HG03565 (cell line): ENCODE measurements around the gene PRKAR1A.
"Not testable (repeated sequence)": the region's sequence is repeated elsewhere in the genome, so short reads cannot be mapped to it uniquely, and the experiment has no call there.

Source experiments
- ATAC-seq: cut with Tn5 transposase; IDR thresholded peaks from one replicate; pipeline ENCODE4 v1.9.1; 2021; ENCODE audit warnings: mild to moderate bottlenecking, moderate library complexity; ENCODE audit not compliant: unreplicated experiment

PRKAR1A gene

GRCh38 chr17:68511254-68511670 lies 968 bp upstream of the PRKAR1A start:
- no peak for ATAC-seq

GRCh38 chr17:68511671-68512246 lies 471 bp upstream of the PRKAR1A start:
- peak; percentile 37 for ATAC-seq

GRCh38 chr17:68512960-68513474 lies 787 bp downstream of the PRKAR1A start:
- no peak for ATAC-seq

GRCh38 chr17:68513932-68514331 lies 1.7 kb downstream of the PRKAR1A start:
- no peak for ATAC-seq

GRCh38 chr17:68514831-68515635 lies 2.8 kb downstream of the PRKAR1A start:
- no peak for ATAC-seq

GRCh38 chr17:68516732-68517131 lies 4.5 kb downstream of the PRKAR1A start:
- no peak for ATAC-seq

DNA sequence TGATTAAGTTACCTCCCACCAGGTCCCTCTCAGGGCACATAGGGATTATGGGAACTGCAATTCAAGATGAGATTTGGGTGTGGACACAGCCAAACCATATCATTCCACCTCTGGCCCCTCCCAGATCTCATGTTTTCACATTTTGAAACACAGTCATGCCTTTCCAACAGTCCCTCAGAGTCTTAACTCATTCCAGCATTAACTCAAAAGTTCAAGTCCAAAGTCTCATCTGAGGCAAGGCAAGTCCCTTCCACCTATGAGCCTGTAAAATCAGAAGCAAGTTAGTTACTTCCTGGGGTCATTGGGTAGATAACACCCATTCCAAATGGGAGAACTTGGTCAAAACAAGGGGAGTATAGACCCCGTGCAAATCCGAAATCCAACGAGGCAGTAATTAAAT lies 5.4 kb downstream of the PRKAR1A start:
- not testable (repeated sequence) for ATAC-seq

DNA sequence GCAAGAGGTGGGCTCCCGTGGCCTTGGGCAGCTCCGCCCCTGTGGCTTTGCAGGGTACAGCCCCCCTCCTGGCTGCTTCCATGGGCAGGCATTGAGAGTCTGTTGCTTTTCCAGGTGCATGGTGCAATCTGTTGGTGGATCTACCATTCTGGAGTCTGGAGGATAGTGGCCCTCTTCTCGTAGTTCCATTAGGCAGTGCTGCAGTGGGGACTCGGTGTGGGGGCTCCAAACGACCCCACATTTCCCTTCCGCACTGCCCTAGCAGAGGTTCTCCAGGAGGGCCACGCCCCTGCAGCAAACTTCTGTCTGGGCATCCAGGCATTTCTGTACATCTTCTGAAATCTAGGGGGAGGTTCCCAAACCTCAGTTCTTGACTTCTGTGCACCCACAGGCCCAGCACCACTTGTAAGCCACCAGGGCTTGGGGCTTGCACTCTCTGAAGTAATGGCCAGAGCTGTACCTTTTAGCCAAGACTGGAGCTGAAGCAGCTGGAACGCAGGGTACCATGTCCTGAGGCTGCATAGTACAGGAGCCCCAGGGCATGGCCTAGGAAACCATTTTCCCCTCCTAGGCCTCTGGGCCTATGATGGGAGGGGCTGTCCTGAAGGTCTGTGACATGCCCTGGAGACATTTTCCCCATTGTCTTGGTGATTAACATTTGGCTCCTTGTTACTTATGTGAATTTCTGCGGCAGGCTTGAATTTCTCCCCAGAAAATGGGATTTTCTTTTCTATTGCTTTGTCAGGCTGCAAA lies 6.0 kb downstream of the PRKAR1A start:
- no peak for ATAC-seq

- not testable (repeated sequence) for ATAC-seq
Measured at GRCh38 chr17:68519051-68519450, 6.8 kb downstream of the PRKAR1A start.

GRCh38 chr17:68519911-68520310 lies 7.7 kb downstream of the PRKAR1A start:
- ATAC-seq, result no peak

DNA sequence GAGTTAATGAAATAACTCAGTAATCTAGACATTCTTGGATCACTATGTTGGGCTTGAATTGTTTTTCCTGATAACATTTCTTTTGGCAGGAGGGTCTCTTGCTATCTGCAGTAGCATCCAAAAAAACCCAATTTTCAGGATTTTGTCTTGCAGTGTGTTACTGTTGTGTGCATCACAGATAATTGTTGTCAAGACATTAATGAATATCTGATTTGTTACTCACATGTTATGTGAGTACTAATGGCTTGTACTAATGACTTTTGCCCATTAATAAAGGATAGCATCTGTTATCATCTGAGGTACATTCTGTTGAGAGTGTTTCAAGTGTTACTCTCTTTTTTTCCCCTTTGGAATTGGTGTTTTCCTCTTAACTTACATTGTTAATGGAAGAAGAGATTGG lies 10.0 kb downstream of the PRKAR1A start:
- no peak for ATAC-seq

DNA sequence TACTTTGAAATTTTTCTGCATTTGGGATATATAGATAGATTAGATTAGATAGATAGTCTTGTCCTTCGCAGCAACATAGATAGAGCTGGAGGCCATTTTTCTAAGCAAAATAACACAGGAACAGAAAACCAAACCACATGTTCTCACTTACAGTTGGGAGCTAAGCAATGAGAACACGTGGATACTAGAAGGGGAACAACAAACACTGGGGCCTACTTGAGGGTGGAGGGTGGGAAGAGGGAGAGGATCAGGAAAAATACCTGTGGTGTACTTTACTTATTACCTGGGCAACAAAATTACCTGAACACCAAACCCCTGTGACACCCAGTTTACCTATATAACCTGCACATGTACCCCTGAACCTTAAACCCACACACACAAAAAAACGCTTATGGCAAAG lies 14.3 kb downstream of the PRKAR1A start:
- no peak for ATAC-seq

DNA sequence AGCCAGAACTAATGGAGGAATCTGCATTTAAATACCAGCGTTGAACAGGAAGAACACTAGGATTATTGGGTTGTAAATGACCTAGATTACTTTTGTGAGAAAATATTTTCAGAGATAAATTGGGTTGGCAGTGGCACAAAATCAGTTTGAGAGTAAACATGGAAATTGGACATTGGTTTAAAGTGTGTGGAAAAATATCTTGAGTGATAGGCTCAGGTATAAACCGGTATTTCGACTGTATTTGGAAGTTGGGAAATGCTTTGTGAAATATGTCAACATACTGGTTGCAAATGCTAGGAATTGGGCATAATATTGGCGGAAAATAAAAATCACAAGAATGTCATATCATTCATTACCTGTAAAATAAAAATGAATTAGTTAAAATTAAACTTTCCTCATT lies 15.1 kb downstream of the PRKAR1A start:
- no peak for ATAC-seq

GRCh38 chr17:68531252-68531651 lies 19.0 kb downstream of the PRKAR1A start:
- ATAC-seq, result no peak

DNA sequence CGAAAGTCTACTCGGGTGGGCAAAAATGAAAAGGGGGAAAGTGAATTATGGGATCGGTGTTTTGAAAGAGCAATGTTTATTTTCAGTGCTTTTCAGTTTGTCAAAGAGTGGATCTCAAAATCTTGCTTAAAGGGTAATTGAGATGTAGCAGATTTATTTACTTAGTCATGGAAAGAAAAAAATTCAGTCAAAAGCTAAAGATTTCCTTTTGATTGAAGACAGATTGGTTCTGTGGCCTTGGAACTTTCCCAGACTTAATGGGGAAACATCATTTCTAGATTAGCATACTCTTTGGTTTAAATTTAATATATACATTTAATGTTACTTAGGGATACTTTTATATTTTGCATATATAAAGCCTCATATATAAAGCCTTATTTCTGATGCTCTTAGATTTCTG lies 20.6 kb downstream of the PRKAR1A start:
- ATAC-seq, result no peak

- no peak for ATAC-seq
Measured at GRCh38 chr17:68533887-68534694, 21.9 kb downstream of the PRKAR1A start.

GRCh38 chr17:68534695-68535088 lies 22.5 kb downstream of the PRKAR1A start:
- no peak for ATAC-seq

GRCh38 chr17:68535922-68536321 lies 23.7 kb downstream of the PRKAR1A start:
- no peak for ATAC-seq

DNA sequence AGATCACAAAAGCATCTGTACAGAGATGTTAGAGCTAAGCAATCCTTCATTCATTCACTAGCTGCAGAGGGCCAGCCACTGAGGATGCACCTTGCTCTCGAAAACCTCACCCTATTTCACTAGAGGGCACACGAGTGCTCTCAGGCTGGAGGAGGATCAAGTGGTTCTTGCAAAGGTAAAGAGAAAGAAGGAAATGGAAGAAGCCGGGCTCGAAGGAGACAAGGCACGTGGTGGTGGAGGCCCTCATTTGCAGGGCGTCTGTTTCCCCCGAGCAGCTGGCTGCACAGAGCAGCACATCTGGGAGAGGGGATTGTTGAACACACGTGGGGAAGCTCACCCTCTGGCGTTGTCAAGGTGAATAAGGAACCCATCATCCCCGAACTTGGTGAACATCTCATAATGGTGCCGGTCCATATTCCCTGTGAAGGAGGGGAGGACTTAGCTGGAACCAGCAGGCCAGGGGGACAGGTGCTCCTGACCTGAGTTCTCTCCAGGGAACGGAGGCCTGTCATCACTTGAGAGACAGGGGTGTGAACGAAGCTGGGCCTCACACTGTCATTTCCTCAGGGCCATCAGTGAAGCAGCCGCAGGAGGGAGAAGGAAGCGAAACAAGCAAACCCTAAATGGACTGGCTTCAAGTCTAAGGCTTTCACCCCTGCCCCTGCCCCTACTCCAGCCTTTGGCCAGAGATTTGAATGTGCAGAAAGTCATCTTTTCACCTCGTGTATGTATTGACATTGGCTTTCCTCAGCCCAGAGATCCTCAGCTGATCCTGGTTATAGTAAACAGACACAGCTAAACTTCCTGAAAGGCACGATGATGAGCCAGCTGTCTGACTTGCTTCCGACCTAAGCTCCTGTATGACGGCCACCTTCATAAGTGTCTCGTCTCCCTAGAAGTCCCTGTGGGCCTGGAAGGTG lies 27.6 kb downstream of the PRKAR1A start:
- no peak for ATAC-seq

GRCh38 chr17:68540981-68541380 lies 28.8 kb downstream of the PRKAR1A start:
- ATAC-seq, result no peak
